Pons (tissue), 1 donor: ENCODE results near the gene SRRM2.
A peak's percentile ranks its signal among the peaks of the same experiment; 100 is the strongest.

Experiments
- DNase-seq: peaks from one replicate; pipeline ENCODE4 v3.0.0-alpha.2; 2016; ENCODE audit warnings: low spot score

The SRRM2 gene

GRCh38 chr16:2739625-2740430, 12.6 kb upstream of the SRRM2 start:
- no peak for DNase-seq

GRCh38 chr16:2740476-2740875, 12.0 kb upstream of the SRRM2 start:
- DNase-seq, result no peak

- DNase-seq, result no peak
These were observed 11.3 kb upstream of the SRRM2 start for GRCh38 chr16:2741168-2741567.

GRCh38 chr16:2742323-2743006, 10.0 kb upstream of the SRRM2 start:
- no peak for DNase-seq

- DNase-seq, result no peak
These were observed 9.2 kb upstream of the SRRM2 start for GRCh38 chr16:2743007-2743810.

GRCh38 chr16:2744711-2745110, 7.7 kb upstream of the SRRM2 start:
- no peak for DNase-seq

GRCh38 chr16:2745116-2745890, 7.1 kb upstream of the SRRM2 start:
- no peak for DNase-seq

GRCh38 chr16:2745961-2746360, 6.5 kb upstream of the SRRM2 start:
- DNase-seq, result no peak

GRCh38 chr16:2748757-2749455, 3.5 kb upstream of the SRRM2 start:
- no peak for DNase-seq

- no peak for DNase-seq
These were observed 3.0 kb upstream of the SRRM2 start for GRCh38 chr16:2749476-2749875.

- DNase-seq, result no peak
These were observed 2.5 kb upstream of the SRRM2 start for GRCh38 chr16:2749936-2750335.

- DNase-seq, result no peak
These were observed 832 bp upstream of the SRRM2 start for GRCh38 chr16:2751577-2752034.

GRCh38 chr16:2752850-2753732, 653 bp downstream of the SRRM2 start:
- DNase-seq, result peak; percentile 66

- DNase-seq, result no peak
These were observed 1.2 kb downstream of the SRRM2 start for GRCh38 chr16:2753733-2754020.

GRCh38 chr16:2755158-2755557, 2.7 kb downstream of the SRRM2 start:
- no peak for DNase-seq

GRCh38 chr16:2756288-2757015, 4.0 kb downstream of the SRRM2 start:
- DNase-seq, result no peak

GRCh38 chr16:2757344-2757743, 4.9 kb downstream of the SRRM2 start:
- no peak for DNase-seq

GRCh38 chr16:2761472-2761871, 9.0 kb downstream of the SRRM2 start:
- no peak for DNase-seq

GRCh38 chr16:2761886-2762583, 9.6 kb downstream of the SRRM2 start:
- DNase-seq, result no peak
